ENCODE measurements around the gene CABLES1. TPM values are rescaled to one million over a fixed set of nuclear protein-coding genes. Genes with fewer than 3 reads are reported as not detected.
A peak's percentile ranks its signal among the peaks of the same experiment; 100 is the strongest.

The CABLES1 gene
- total and polyA plus RNA-seq, 3 donors from 2014 or later: 6.2 to 15.8 (median 12.0) TPM

DNA sequence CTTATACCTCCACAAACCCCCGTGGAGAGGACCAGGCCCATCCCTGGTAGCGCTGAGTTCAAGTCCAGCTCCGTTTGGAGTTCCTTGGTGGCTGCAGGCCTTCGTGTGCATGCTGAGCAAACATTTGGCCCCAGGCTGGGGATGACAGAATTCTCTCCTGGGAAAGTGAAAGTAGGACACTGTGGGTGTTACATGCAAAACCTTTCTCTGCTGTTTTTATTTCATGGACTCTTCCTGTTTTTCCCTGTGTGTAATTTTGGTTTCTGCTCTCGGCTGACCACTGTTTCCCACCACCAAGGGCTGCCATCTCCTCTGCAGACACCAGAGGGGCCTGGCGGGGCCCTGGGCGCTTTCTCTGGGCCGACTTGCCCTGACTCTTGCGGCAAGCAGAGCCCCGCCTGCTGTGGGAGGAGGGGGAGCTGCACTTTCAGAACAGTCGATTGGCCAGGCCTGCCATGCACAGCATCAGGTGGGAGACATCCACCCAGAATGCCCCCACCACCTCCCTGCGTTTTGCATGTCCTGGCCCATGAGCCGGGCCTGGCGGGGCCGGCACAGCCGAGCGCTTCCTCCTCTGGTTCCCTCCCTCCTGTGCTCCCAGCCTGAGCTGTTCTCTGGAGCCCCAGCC, 102.4 kb downstream of the CABLES1 start:
- intact Hi-C loops (cut with DNase I; ENCODE audit: low total_unique reads): no loop called here
- peak; percentile 18 for DNase-seq
- no peaks in the 10 kb centered on the region for H3K9me3 ChIP-seq
- WGBS, 2 donors: 42 to 54% methylated on average over 15 to 17 of the region's 17 CpGs
- TF ChIP-seq CTCF (IDR thresholded peaks at IDR 0.05): no peak
- TF ChIP-seq POLR2A (IDR thresholded peaks at IDR 0.05): no peak
- peaks cover 16% of the 10 kb centered on the region for H3K4me1 ChIP-seq
- H3K27me3 ChIP-seq: no peaks in the 10 kb centered on the region
- H3K4me3 ChIP-seq: no peak overlapping the region
- H3K27ac ChIP-seq: peak overlapping the region; percentile 55 to 63
- no peaks in the 10 kb centered on the region for H3K36me3 ChIP-seq (ENCODE audit: low read depth, missing control alignments)

DNA sequence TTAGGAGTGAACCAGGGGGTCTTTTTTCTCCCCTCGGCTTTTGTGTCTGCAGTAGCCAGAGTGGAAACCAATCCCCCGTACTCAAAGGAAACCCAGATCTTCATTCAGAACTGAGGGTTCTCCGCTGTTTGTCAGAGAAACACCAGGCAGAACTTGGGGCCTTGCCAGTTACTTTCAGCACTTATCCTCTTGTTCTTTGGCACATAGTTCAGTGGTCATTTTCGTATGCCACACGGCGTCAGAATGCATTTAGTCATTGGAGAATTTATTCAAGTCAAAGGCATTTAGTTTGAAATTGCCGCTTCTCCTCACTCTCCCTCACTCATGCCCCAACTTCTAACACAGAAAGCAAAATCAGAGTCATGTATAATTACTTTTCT, 102.9 kb downstream of the CABLES1 start:
- H3K9me3 ChIP-seq: no peaks in the 10 kb centered on the region
- no peaks in the 10 kb centered on the region for H3K36me3 ChIP-seq (ENCODE audit: low read depth, missing control alignments)
- peaks cover 16% of the 10 kb centered on the region for H3K4me1 ChIP-seq
- no peak overlapping the region for H3K4me3 ChIP-seq
- intact Hi-C loops (cut with DNase I; ENCODE audit: low total_unique reads): no loop called here
- 47 to 53% methylated on average over 7 of the region's 7 CpGs for WGBS, 2 donors
- peak; percentile 54 for DNase-seq
- no peaks in the 10 kb centered on the region for H3K27me3 ChIP-seq
- H3K27ac ChIP-seq: peak overlapping the region in 1 of 2 donors; percentile 63
- TF ChIP-seq POLR2A (IDR thresholded peaks at IDR 0.05): no peak
- TF ChIP-seq CTCF (IDR thresholded peaks at IDR 0.05): no peak

GRCh38 chr18:23238651-23239349, 103.5 kb downstream of the CABLES1 start:
- Histone ChIP-seq H3K4me3 (no peak overlapping the region), H3K36me3 (ENCODE audit: low read depth, missing control alignments) (no peaks in the 10 kb centered on the region), H3K4me1 (peaks cover 16% of the 10 kb centered on the region), H3K9me3 (no peaks in the 10 kb centered on the region), H3K27me3 (no peaks in the 10 kb centered on the region), H3K27ac (peak overlapping the region in 1 of 2 donors; percentile 63)
- 74 to 80% methylated on average over 12 of the region's 12 CpGs for WGBS, 2 donors
- intact Hi-C loops (cut with DNase I; ENCODE audit: low total_unique reads): no loop called here
- DNase-seq: no peak
- TF ChIP-seq POLR2A (IDR thresholded peaks at IDR 0.05) (no peak), CTCF (IDR thresholded peaks at IDR 0.05) (no peak)

DNA sequence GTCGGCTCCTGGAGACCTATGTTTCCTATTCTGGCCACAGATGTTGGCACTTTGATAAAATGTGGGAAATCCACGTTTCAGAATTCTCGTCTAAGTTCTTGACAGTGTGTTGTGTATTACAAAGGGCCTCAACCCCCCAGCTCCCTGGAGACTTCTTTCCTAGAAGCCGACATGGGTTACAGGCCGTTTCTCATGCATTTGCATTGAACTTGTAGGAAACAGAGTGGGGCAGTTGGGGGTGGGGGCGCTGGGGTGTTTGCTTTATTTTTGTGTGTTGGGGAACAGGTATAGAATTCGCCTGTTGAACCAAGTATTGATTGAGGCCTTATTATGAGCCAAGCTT, 104.0 kb downstream of the CABLES1 start:
- TF ChIP-seq POLR2A (IDR thresholded peaks at IDR 0.05): no peak
- TF ChIP-seq CTCF (IDR thresholded peaks at IDR 0.05): no peak
- 81 to 86% methylated on average over 7 of the region's 7 CpGs for WGBS, 2 donors
- Histone ChIP-seq H3K9me3 (no peaks in the 10 kb centered on the region), H3K4me3 (no peak overlapping the region), H3K27ac (no peak overlapping the region), H3K4me1 (peaks cover 16% of the 10 kb centered on the region), H3K36me3 (ENCODE audit: low read depth, missing control alignments) (no peaks in the 10 kb centered on the region), H3K27me3 (no peaks in the 10 kb centered on the region)
- no peak for DNase-seq
- intact Hi-C loops (cut with DNase I; ENCODE audit: low total_unique reads): no loop called here

Data from testis (tissue), 3 donors.